Heart left ventricle (tissue), 16 donors: ENCODE measurements around the gene LAMA4. TPM values are rescaled to one million over a fixed set of nuclear protein-coding genes. Genes with fewer than 3 reads are reported as not detected.
A peak's percentile ranks its signal among the peaks of the same experiment; 100 is the strongest.

ENCODE experiments used
- ATAC-seq, 4 donors: fragments of 200-7000 bp; cut with Tn5 transposase; one replicate each; pipeline ENCODE4 v1.9.1; 2020 to 2022; ENCODE audit warnings: moderate library complexity in 4 of 4, mild to moderate bottlenecking in 3 of 4, moderate number of reproducible peaks in 1 of 4
- DNase-seq, 5 donors: peaks; one replicate each; pipeline ENCODE4 v3.0.0-alpha.2; 2020
- H3K27ac ChIP-seq, 12 donors: fragments of 200-600 bp; sonication (generic) in 4 of 12; one replicate each; pipeline versions ENCODE4 v1.5.0 to v1.8.0; 2016 to 2022; ENCODE audit warnings: mild to moderate bottlenecking in 2 of 12
- H3K27me3 ChIP-seq, 9 donors: fragments of 200-600 bp; sonication (generic) in 2 of 9; one replicate each; pipeline versions ENCODE4 v1.5.1 to v1.8.0; 2016 to 2022; ENCODE audit warnings: mild to moderate bottlenecking in 3 of 9
- H3K36me3 ChIP-seq, 9 donors: fragments of 200-600 bp; sonication (generic) in 2 of 9; one replicate each; pipeline versions ENCODE4 v1.5.0 to v1.8.0; 2018 to 2022; ENCODE audit warnings: mild to moderate bottlenecking in 2 of 9
- H3K4me1 ChIP-seq, 12 donors: fragments of 200-600 bp; sonication (generic) in 4 of 12; one replicate each; pipeline versions ENCODE4 v1.5.0 to v1.8.0; 2016 to 2022; ENCODE audit warnings: mild to moderate bottlenecking in 3 of 12
- H3K4me3 ChIP-seq, 12 donors: fragments of 200-600 bp; sonication (generic) in 4 of 12; one replicate each; pipeline versions ENCODE4 v1.5.0 to v1.8.0; 2017 to 2022; ENCODE audit warnings: mild to moderate bottlenecking in 9 of 12, moderate library complexity in 4 of 12
- H3K9me3 ChIP-seq, 12 donors: fragments of 200-600 bp; sonication (generic) in 4 of 12; one replicate each; pipeline versions ENCODE4 v1.5.0 to v1.8.0; 2016 to 2022; ENCODE audit warnings: mild to moderate bottlenecking in 1 of 12
- CTCF ChIP-seq, 12 donors: fragments of 200-600 bp; sonication (generic) in 4 of 12; IDR thresholded peaks; one replicate each; pipeline versions ENCODE4 v1.5.0 to v1.8.0; 2018 to 2022; ENCODE audit warnings: antibody characterized with exemption in 12 of 12, mild to moderate bottlenecking in 5 of 12
- POLR2A ChIP-seq, 2 donors: fragments of 450-650 bp; IDR thresholded peaks; one replicate each; pipeline ENCODE4 v1.6.1; 2017; ENCODE audit warnings: antibody characterized with exemption in 2 of 2, mild to moderate bottlenecking in 2 of 2, moderate library complexity in 2 of 2
- WGBS, 4 donors: extraction: QIAGEN DNeasy Blood & Tissue Kit in 2 of 4; methylation state at CpG; one replicate each; pipeline versions ENCODE4 v1.1.5 to v1.1.7; 2013 to 2018; 5-methylcytosine and 5-hydroxymethylcytosine counted together
- intact Hi-C, 10 donors: fragments of 100-400 bp; cut with DNase I; formaldehyde crosslinking; loops; one replicate each; pipeline versions ENCODE4 v1.11.1 to v1.14.2; 2022
- polyA plus RNA-seq, 2 donors: library from polyadenylated mRNA; stranded (reverse); fragments of 200-250 nt; gene quantifications; one replicate each; pipeline ENCODE4 v1.2.3, GENCODE V29; 2013
- total RNA-seq, 9 donors: library from RNA; depleted of rRNA in 2 of 9; stranded (reverse); fragments of >200 nt in 2 of 9; fragmentation: NEBNext Ultra II Directional in 3 of 9; extraction: Animal tissue kit (Norgen Biotek cat#: 25700) in 3 of 9; gene quantifications; one replicate each; pipeline versions ENCODE4 v1.1.0 to v1.2.4, GENCODE V29; 2016 to 2023
- donor health status: ischemic (EF 13 %, LVEDD 7.1; RV severe dilation, severe dysfunction).
- donor health status: healthy with polysubstance abuse.
- donor health status: DM: no; HTN: yes; CAD: no.
- donor health status: DM: no; HTN: no; CAD: no.
- donor health status: ischemic (EF 25% LVEDD 6.9; RV normal size, moderate dysfunction).
- donor health status: ischemic (EF 25% LVEDD 5.7; RV mildly dilated, moderate dysfunction).
- donor health status: healthy.
- donor health status: DM: yes; HTN: yes; CAD: no.
- donor health status: ischemic (EF 35%, LVEDD 5.7; RV mildly dilated, moderate dysfunction).
- donor health status: nonischemic (EF 11% LVEDD 7.7; RV severe dilation, severe dysfunction).
- donor health status: DM: yes; HTN: yes; CAD: no.
- donor health status: PGD.
- donor health status: ischemic (EF 29% LVEDD 5.4; RV normal size, mild dysfunction).
- donor health status: nonischemic (EF 23%, LVEDD 6.1; RV moderate dilation, normal function).

Gene LAMA4
- total and polyA plus RNA-seq, 11 donors, result 23.8 to 132 (median 56.9) TPM

GRCh38 chr6:112183271-112183671 lies 71.1 kb downstream of the LAMA4 start:
- intact Hi-C loops, result loop anchor here in 5 of 10 donors (1.0 to 10.0 kb wide), 6 partner anchors 69 to 189 kb away; partner anchors contain the start of gene LAMA4 (in 3 of the 5)
- Histone ChIP-seq H3K27ac (peak overlapping the region in 9 of 12 donors; percentile 4 to 44 (median 23)), H3K4me1 (peaks cover 0 to 15% (median 2%) of the 10 kb centered on the region in 12 donors), H3K27me3 (no peaks in the 10 kb centered on the region), H3K4me3 (no peak overlapping the region), H3K36me3 (peaks cover 0 to 99% (median 57%) of the 10 kb centered on the region in 9 donors), H3K9me3 (no peaks in the 10 kb centered on the region)
- ATAC-seq (no peak), DNase-seq (no peak)
- 55 to 66% (median 61%) methylated on average over 3 of the region's 3 CpGs for WGBS, 4 donors
- TF ChIP-seq POLR2A (IDR thresholded peaks at IDR 0.05) (no peak), CTCF (IDR thresholded peaks at IDR 0.05) (no peak)

GRCh38 chr6:112181130-112181529 lies 73.2 kb downstream of the LAMA4 start:
- ATAC-seq (peak in 3 of 4 donors; percentile 16 to 51 (median 48)), DNase-seq (no peak)
- Histone ChIP-seq H3K9me3 (no peaks in the 10 kb centered on the region), H3K36me3 (peaks cover 0 to 99% (median 61%) of the 10 kb centered on the region in 9 donors), H3K27me3 (no peaks in the 10 kb centered on the region), H3K4me3 (no peak overlapping the region), H3K4me1 (peaks cover 0 to 15% (median 2%) of the 10 kb centered on the region in 12 donors), H3K27ac (peak overlapping the region in 2 of 12 donors; percentile 8 to 19)
- intact Hi-C loops, result loop anchor here in 8 of 10 donors (1.0 to 10.0 kb wide), 10 partner anchors 71 to 191 kb away; partner anchors contain the start of gene LAMA4 (in 3 of the 8)
- TF ChIP-seq CTCF (IDR thresholded peaks at IDR 0.05) (no peak), POLR2A (IDR thresholded peaks at IDR 0.05) (no peak)
- 43 to 64% (median 54%) methylated on average over 5 of the region's 5 CpGs for WGBS, 4 donors

- DNase-seq (peak in 2 of 5 donors; percentile 44 to 60), ATAC-seq (peak in 3 of 4 donors; percentile 55 to 69 (median 67))
- no peak overlapping the region for H3K4me3 ChIP-seq
- H3K27ac ChIP-seq, result no peak overlapping the region
- TF ChIP-seq CTCF (IDR thresholded peaks at IDR 0.05) (peak; percentile 61 to 92 (median 78)), POLR2A (IDR thresholded peaks at IDR 0.05) (no peak)
- H3K36me3 ChIP-seq, result peaks cover 0 to 99% (median 61%) of the 10 kb centered on the region in 9 donors
- no peaks in the 10 kb centered on the region for H3K9me3 ChIP-seq
- intact Hi-C loops, result loop anchor here (1.0 to 10.0 kb wide), 13 partner anchors 72 to 192 kb away; partner anchors contain the start of gene LAMA4 (in 3 of the 10)
- peaks cover 0 to 15% (median 2%) of the 10 kb centered on the region in 12 donors for H3K4me1 ChIP-seq
- H3K27me3 ChIP-seq, result no peaks in the 10 kb centered on the region
- 59 to 63% (median 60%) methylated on average over 6 of the region's 6 CpGs for WGBS, 4 donors
Observed at GRCh38 chr6:112180095-112180820, 74.1 kb downstream of the LAMA4 start.

- WGBS, 4 donors, result 75 to 82% (median 80%) methylated on average over 3 of the region's 3 CpGs
- Histone ChIP-seq H3K27me3 (no peaks in the 10 kb centered on the region), H3K4me1 (peaks cover 0 to 15% (median 2%) of the 10 kb centered on the region in 12 donors), H3K9me3 (no peaks in the 10 kb centered on the region), H3K36me3 (peaks cover 0 to 99% (median 61%) of the 10 kb centered on the region in 9 donors), H3K4me3 (no peak overlapping the region), H3K27ac (peak overlapping the region in 1 of 12 donors; percentile 41)
- no peak for ATAC-seq
- no peak for TF ChIP-seq POLR2A (IDR thresholded peaks at IDR 0.05)
- no peak for TF ChIP-seq CTCF (IDR thresholded peaks at IDR 0.05)
- intact Hi-C loops, result loop anchor here (1.0 to 10.0 kb wide), 13 partner anchors 73 to 193 kb away; partner anchors contain the start of gene LAMA4 (in 3 of the 10)
- no peak for DNase-seq
Observed at GRCh38 chr6:112179631-112180030, 74.7 kb downstream of the LAMA4 start.
